Fibroblast of the aortic adventitia (primary cell): ENCODE data around the gene QPRT. TPM values are rescaled to one million over a fixed set of nuclear protein-coding genes. Genes with fewer than 3 reads are reported as not detected.
"Not testable (repeated sequence)": the region's sequence is repeated elsewhere in the genome, so short reads cannot be mapped to it uniquely, and the experiment has no call there.

Experiments
- DNase-seq: peaks from one replicate; pipeline ENCODE4 v3.0.0-alpha.2; 2010; ENCODE audit warnings: low read depth
- H3K4me3 ChIP-seq: 2 replicates; pipeline ENCODE4 v1.5.1; 2011; ENCODE audit warnings: low read depth, mild to moderate bottlenecking, control low read depth, low read length, moderate library complexity
- CTCF ChIP-seq: IDR thresholded peaks from 2 replicates; pipeline ENCODE4 v1.5.1; 2011; ENCODE audit warnings: mild to moderate bottlenecking, low read length, control low read depth, inconsistent platforms; ENCODE audit not compliant: insufficient read depth
- total RNA-seq: library from RNA; depleted of rRNA; stranded (reverse); fragments of >200 nt; gene quantifications from 2 replicates; pipeline ENCODE4 v1.2.3, GENCODE V29; 2012; ENCODE audit warnings: low replicate concordance

Gene QPRT
- total RNA-seq, result 7.4 and 86.1 TPM in 2 replicates

DNA sequence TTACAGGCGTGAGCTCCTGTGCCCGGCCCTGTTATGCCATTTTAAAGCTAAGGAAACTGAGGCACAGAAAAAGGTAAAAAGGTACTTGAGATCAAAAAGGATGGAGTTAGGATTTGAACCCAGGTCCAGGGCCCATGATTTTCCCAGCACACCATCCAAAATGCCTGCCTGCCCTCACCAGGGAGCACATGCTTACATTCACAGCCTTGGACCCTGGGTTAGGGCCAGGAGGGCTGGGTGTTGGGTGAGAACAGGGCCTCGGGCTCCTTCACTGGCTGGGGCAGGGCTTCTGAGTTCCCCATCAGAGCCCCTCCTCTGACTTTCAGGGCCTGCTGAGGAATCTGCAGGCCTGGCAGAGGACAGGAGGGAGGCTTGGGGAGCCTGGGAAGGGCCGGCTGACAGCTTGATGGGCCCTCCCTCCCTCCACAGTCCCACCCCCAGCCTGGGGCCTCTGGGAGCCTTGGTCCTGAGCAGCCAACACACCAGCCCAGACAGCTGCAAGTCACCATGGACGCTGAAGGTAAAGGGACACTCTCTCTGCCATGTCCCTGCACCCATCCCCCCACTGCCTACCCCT, at the start of gene QPRT:
Gene QPRT, plus strand, starts transcription at position 490 of the 577 bp plus-strand sequence. Its CDS starts 18 bp downstream, at position 508.
- H3K4me3 ChIP-seq, result peak within 1 kb of the TSS; percentile 46
- no peak for TF ChIP-seq CTCF
- DNase-seq, result peak; percentile 30

GRCh38 chr16:29629318-29629717, 49.7 kb upstream of the QPRT start:
- not testable (repeated sequence) for H3K4me3 ChIP-seq

DNA sequence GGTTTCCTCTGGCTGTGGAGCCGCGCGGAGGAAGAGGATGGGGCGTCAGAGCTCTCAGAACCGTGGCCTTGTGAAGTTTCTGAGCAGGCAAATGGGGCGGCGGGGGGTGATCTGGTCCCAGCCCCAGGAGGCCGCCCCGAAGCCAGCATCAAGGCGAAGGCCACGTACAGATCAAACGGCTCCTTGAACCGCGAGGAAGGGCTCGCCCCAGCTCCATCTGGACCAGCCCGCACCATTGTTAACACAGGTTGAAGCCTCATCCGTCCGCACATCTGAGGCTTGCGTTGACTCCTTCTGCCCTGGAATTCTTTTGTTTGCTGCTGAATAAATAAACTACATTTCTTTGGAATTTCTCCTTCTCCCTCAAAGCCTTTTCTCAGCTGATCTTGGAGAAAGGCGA, 47.3 kb upstream of the QPRT start:
- not testable (repeated sequence) for DNase-seq, H3K4me3 ChIP-seq

More at GRCh38 chr16:29629318-29629717, 49.7 kb upstream of the QPRT start:
- DNase-seq, result not testable (repeated sequence)

DNA sequence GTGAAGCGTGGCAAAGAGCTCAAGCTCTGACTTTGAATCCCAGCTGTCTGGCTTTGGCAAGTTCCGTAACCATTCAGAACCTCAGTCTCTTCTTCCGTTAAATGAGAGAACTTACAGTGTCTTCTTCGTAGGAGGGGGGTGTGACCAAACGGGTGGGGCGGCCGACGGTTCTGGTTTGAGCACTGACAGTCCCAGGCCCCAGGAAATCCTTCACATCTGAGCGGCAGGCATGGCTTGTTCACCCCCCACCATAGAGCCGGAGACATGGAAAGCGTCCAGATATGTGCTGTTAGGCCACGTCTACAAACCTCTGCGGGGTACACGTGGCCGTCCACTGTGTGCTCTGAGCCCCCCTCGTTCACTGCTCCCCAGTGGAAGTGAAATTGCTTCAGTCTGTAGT, 43.1 kb upstream of the QPRT start:
- H3K4me3 ChIP-seq, DNase-seq: not testable (repeated sequence)

GRCh38 chr16:29636368-29636767, 42.6 kb upstream of the QPRT start:
- H3K4me3 ChIP-seq, DNase-seq: not testable (repeated sequence)

- H3K4me3 ChIP-seq, DNase-seq: not testable (repeated sequence)
These were observed 40.2 kb upstream of the QPRT start for GRCh38 chr16:29638751-29639150.

- DNase-seq, result no peak
- no peak for TF ChIP-seq CTCF
- no peak overlapping the region for H3K4me3 ChIP-seq
These were observed 37.4 kb upstream of the QPRT start for GRCh38 chr16:29641561-29641960.

GRCh38 chr16:29643596-29643995, 35.4 kb upstream of the QPRT start:
- H3K4me3 ChIP-seq, result no peak overlapping the region
- no peak for TF ChIP-seq CTCF
- DNase-seq, result no peak

- DNase-seq, result no peak
- no peak for TF ChIP-seq CTCF
- H3K4me3 ChIP-seq, result no peak overlapping the region
These were observed 34.6 kb upstream of the QPRT start for GRCh38 chr16:29644338-29644857.
